CD4-positive, alpha-beta T cell treated with Interleukin-4 for 1 hour (primary cell): ENCODE measurements around the gene SYNGR4.
A peak's percentile ranks its signal among the peaks of the same experiment; 100 is the strongest.

ENCODE experiments used
- DNase-seq, 2 donors: peaks; one replicate each; pipeline ENCODE4 v3.0.0-alpha.2; 2020 to 2022

Gene SYNGR4

DNA sequence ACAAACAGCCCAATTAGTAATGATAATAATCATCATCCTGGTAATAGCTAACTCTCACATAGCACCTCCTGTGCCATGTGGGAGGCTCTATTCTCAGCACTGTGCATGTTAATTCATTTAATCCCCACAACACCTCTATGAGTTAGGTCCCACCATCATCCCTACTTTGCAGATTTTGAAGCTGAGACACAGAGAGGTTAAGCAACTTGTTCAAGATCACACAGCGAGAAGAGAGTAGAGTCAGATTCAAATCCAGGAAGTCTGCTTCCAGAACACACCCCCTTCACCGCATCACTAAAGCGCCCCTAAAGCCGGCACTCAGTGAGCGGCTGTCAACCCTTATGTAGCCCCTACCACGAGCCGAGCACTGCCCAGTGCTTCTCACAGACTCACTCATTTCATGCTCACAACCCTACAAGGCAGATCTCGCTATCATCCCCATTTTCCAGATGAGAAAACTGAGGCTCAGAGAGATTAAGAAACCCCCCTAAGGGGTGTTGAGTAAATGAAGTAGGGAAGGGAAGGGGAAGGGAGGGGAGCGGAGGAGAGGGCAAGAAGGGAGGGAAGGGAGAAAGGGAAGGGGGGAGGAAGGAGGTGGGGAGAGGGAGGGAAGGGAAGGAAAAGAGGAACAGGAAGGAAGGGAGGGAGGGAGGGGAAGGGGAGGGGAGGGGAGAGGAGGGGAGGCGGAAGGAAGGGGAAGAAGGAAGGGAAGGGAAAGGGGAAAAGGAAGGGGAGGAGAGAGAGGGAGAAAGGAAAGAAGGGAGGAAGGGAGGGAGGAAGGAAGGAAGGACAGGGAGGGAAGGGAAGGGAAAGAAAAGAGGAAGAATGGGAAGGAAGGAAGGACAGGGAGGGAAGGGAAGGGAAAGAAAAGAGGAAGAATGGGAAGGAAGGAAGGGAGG is 22.4 kb upstream of the SYNGR4 start:
- DNase-seq: no peak

DNA sequence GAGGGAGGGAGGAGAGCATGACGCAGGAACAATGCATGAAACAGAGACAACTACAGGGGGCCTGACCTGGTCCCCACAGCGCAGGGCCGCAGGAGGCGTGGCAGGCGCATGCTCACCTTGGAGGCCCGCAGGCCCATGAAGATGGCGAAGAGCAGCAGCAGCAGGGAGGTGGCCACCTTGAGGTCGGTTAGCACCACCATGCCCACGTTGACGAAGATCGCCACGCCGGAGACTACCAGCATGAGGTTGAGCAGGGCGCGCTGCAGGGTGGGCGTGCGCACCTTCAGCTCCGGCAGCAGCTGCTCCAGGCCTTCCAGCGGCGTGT is 21.8 kb upstream of the SYNGR4 start:
- DNase-seq: no peak

DNA sequence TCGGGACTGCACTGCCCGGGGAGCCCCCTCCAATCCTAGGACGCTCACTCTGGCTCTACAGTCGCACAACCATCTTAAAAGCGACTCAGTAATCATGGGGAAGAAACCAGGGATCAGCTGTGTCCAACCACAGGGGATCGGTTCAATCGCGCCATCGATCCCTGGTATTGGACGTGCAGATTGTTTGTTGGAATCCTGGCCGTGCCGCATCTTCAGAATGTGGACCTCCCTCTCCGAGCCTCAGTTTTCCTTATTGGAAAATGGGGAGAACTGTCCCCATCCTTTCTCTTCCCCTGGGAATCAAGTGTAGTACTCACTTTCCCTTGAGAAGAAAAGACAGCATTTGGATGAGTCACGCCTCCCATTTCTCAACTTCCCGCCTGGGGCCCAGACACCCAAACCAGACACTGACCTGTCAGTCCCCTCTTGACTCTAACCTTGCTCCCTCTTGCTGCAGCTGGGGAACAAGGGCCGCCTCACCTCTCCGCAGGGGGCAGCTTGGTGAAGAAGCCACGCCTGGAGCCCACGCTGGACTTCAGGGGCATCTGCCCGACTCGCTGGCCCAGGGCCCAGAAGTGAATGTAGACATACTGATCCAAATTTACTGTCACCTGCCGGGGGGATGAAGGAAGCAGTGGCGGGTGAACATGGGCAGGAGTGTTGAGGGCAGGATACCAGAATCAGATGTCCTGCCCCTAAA is 21.2 kb upstream of the SYNGR4 start:
- DNase-seq: no peak

DNA sequence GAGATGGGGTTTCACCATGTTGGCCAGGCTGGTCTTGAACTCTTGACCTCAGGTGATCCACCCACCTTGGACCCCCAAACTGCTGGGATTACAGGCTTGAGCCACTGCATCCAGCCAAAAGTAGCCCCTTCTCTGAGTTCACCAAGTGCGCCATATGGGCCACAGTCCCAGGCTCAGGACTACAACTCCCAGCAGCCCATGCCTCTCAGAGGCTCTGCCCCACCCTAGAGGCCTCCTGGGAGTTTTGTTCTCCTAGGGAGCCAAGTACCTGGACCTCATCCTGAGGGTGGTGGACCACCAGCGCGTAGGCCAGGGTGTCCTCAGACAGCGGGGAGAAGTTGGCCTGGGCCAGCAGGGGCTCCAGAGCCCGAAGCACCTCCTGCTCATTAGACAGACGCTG is 19.3 kb upstream of the SYNGR4 start:
- no peak for DNase-seq

DNA sequence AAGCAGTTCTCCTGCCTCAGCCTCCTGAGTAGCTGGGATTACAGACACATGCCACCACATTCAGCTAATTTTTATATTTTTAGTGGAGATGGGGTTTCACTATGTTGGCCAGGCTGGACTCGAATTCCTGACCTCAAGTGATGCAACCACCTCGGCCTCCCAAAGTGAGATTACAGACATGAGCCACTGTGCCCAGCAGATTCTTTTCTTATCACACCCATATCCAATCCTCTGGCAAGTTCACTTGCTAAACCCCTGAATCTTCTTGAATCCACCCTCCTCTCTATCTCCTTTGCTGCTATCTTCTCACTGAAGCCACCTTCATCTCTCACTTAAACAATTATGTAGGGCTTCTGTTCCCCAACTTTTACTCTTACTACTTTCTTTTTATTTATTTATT is 18.0 kb upstream of the SYNGR4 start:
- no peak for DNase-seq

DNA sequence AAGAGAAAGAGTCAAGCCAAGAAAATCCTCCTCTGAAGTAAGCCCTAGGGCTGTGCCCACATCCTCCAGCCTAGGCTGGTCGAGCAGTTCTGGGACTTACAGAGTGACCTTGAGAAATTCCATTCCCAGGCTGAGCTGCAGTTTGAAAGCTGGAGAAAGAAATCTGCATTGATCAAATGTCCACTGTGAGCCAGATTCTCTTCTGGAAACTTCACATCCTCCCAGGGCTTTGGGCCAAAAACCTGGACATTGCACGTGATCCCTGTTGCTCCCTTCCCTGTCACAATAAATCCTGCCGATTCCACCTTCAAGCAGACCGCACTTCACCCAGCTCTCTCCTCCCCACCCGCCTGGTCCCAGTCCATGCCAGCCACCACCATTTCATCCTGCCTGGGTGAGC is 16.1 kb upstream of the SYNGR4 start:
- DNase-seq: no peak

DNA sequence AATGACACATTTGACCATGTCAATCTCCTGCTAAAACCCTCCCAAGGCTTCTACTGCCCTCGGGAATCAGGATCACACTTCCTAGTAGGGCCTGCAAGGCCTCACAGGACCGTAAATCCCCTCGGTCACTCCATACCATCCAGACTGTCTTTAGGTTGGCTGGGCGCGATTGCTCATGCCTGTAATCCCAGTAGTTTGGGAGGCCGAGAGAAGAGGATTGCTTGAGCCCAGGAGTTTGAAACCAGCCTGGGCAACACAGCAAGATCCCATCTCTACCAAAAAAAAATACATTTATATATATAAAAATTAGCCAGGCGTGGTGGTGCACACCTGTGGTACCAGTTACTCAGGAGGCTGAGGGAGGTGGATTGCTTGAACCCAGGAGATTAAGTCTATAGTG is 15.4 kb upstream of the SYNGR4 start:
- DNase-seq: no peak

DNA sequence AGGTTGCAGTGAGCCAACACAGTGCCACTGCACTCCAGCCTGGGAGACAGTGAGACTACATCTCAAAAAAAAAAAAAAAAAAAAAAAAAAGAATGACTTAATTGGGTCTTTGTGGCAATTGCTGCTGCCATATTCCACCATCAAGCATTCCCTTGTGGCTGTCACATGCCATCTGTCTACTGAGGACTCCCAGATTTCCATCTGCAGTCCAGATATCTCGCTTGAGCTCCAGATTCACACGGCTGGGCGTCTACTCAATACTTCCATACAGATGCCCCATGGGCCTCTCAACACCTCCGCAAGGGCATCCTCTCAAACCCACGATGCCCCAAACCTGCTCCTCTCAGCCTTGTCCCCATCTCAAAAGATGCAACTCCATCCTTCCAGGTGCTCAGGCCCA is 13.3 kb upstream of the SYNGR4 start:
- DNase-seq: no peak

DNA sequence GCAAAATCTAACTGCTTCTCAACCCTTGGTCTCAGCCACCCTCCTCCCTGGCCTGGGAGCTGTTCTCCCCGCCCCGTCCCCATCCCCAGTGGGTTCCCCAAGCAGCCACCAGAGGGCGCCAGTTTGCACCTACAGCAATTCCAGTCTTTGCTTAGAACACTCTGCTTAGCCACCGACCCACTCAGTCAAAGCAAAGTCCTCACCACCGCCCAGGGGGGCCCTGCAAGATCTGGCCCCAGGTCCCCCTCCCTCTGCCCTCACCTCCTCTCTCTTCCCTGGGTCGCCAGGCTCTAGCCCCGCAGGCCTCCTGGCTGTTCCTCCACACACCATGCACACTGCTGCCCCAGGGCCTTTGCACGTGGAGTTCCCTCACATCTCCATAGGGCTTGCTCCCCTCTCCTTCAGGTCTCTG is 12.8 kb upstream of the SYNGR4 start:
- DNase-seq: peak; percentile 76 to 82

DNA sequence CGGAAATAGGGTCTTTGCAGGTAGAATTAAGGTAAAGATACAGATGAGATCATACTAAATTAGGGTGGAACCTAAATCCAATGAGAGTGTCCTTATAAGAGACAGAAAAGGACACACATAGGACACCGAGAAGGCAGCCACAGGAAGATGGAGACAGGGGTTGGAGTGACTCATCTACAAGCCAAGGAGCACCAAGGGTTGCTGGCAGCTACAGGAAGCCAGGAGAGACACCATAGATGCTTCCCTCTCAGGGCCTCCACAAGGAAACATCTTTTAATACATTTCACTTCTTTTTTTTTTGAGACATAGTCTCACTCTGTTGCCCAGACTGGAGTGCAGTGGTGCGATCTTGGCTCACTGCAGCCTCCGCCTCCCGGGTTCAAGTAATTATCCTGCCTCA is 10.5 kb upstream of the SYNGR4 start:
- no peak for DNase-seq

DNA sequence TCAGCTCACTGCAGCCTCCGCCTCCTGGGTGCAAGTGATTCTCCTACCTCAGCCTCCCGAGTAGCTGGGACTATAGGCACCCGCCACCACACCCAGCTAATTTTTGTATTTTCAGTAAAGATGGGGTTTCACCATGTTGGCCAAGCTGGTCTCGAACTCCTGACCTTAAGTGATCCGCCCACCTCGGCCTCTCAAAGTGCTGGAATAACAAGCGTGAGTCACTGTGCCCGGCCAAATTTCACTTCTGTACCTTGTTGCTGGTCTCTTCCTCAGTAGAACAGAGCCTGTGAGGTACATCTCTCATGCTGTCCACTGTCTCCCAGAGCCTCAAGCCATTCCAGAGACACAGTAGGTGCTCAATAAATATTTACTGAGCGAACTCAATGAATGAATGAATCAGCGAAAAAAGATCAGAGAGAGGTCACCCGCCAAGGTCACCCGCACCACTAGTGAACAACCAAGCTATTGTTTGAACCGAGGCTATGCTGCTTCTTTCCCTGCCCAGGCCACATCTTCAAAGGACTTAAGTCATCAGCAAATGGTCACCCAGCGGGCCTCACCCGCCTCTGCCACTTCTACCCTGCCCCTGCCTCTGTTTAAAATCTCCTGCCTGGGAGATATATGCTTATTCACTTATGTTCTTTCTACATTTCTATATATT is 9.7 kb upstream of the SYNGR4 start:
- DNase-seq: no peak

DNA sequence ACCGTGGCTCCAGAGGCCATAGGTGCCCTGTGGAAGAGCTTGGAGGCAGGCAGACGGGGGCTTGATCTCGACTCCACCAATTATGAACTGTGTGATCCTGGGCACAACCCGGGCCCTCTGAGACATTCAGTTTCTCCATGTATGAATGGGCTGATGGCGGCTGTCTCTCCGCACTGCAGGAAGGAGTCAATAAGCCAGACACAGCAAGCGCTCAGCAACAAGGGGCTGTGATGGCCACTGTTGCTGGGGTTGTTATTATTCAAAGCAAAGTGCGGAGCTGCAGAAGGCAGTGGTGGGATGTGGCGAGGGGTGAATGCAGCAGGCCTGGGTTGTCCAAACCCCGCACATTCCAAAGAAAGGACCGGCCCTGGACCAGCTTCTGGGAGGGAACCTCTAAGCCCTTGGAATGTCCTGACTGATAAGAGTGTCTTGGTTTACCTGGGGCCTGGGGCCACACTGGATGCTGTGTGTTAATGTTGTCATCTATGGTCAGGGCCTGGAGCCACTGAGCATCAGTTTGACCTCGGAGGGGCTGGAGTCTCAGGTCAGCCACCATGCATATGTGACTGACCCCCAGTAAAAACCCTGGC is 8.7 kb upstream of the SYNGR4 start:
- no peak for DNase-seq

DNA sequence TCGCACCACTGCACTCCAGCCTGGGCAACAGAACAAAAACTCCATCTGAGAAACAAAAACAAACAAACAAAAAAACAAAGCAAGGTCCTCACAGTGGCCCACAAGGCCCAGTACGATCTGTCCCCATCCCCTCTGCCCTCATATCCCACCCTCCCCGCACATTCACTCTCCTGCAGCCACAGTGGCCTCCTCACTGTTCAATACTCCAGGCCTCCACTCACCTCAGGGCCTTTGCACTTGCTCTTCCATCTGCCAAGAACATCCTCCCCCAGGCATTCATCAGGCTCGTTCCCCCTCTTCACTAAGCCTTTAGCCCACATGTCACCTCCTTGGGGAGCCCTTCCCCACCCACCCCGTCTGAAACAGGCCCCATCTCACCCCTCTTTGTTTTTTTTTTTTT is 5.0 kb upstream of the SYNGR4 start:
- DNase-seq: no peak

DNA sequence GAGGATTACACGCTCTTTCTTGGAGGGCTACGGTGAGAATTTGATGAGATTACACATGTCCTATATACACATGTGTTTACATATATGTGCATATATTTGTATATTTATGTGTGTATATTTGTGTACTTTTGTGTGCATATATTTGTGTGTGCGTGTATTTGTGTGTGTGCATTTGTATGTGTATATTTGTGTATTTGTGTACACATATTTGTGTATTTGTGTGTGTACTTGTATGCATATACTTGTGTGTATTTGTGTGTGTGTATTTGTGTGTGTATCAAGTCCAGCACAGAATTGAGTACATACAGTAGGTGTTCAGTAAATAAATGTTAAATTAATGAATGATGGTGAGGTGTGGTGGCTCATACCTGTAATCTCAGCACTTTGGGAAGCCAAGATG is 2.3 kb upstream of the SYNGR4 start:
- no peak for DNase-seq

DNA sequence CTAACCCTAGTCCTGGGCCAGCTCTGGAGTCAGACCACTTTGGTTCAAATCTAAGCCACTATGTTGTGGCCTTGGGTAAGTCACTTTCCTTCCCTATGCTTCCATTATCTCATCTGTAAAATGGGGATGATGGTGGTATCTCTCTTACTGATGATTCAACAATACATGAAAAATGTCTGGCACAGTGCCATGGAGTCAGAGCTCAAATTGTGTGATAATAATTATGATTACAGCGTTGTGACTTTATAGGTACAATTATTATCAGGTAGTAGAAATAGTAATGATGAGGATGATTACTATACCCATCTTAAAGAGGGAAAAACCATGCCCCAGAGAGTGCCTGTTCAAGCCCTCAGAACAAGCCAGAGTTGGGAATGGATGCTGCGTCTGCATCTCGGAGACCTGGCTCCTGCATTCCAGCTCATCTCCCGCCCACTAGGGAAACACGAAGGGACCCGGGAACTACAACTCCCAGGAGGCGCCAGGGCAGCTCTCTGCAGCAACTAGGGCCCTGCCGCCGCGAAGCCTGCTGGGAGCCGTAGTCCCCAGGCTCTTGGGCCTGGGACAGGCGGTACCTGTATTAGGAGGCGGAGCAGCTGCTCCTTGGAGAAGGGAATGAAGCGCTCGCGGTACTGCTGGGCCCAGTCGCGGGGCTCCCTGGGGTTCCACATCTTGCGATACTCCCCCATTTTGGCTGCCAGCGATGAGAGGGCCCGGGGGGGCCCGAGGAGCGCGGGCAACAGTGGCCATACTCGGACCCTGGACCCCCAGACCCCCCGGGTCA is 1.3 kb upstream of the SYNGR4 start:
- DNase-seq: peak; percentile 90 to 91

DNA sequence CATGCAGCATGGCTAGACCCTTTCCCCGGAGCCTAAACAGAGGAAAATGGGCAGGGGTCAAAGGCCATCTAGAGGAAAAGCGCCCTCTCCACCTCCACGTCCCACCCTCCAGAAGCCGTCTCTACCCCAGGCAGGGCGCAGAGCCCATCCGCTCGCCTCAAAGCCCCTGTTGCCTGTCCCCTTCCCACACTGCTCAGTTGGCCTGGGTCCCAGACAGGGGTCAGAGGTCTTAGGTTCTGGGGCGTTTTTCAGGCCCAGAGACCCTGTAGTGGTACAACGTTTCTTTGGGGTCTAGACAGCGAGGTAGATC is 712 bp upstream of the SYNGR4 start:
- DNase-seq: no peak

DNA sequence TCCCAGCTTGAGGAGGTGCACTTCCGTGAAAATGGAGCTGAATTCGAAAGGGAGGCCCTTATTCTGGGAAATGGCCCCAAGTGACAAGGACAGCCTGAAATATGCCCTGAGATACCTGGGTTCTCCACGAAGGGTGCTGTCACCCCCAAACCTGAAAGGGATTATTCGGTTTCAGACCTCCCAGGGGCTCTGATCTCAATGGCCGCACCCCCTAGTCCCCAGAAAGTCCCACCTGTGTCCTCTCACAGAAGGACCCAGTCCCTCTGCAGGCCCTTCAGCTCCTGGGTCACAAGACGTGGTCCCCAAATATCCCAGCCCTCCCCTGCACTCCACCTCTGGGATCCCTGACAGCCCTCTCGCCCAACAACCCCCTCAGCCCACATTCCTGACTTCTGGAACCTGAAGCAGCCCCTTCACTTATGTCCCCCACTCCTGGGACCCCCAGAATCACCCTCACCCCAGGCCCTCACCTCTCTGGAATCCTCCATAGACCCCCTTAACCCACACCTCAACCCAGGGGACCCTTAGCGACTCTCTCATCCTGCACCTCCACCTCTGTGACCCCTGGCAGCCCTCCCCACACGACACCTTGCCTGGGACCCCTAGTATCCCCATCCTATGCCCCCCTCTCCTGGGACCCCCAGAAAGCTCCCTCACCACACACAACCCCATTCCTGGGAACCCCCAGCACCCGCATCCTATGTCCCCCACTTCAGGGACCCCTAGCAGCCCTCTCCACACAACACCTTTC is 606 bp downstream of the SYNGR4 start:
- DNase-seq: no peak

DNA sequence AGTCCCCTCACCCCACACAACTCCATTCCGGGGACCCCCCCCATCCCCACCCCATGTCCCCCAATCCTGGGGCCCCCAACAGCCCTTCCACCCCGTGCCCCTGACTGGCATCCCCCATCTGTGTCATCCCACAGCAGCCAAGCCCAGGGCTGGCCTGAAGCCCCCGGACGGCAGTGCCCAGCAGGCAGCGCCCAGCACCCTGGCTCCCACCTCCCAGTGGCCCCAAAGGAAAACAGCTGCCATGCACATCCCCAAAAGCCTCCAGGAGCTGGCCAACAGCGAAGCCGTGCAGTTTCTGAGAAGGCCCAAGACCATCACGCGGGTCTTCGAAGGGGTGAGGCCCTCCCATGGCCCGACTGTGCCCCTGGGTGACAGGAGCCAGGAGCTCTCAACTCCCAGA is 1.4 kb downstream of the SYNGR4 start:
- DNase-seq: no peak

DNA sequence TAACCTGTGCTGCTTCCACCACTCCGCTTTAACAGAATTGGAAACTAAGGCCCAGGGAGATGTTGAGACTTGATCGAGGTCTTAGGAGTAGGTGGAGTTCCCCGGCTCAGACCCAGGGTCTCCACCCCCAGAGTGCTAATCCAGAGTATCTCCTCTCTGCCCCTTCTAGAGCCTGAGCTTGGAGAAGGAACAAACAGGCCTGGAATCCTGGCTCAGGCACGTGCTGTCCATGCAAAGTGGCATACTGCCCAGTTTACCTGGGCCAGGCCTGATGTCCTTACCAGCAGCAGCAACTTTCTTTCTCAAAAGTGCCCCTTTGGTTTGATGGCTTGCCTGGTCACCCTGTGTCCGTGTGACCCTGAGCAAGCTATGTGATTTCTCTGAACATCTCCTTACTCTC is 3.7 kb downstream of the SYNGR4 start:
- DNase-seq: no peak

DNA sequence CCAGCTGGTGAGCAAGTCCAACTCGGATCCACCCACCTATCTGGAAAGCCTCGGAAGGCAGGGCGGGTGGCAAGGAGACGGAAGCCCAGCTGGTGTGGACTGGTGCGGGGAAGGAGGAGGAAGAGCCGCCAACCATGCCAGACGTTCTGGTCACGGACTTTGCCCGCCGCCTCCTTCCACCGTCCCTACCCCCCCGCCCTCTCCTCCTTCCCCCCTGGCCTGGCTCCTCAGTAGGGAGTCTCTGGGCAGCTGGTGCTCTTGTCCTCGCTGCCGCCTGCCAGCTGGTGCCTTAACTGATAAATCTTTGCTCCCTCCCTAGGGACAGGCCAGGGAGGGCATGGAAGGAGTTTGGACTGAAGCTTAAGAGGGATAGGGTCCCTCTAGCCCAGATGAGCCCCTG is 4.8 kb downstream of the SYNGR4 start:
- no peak for DNase-seq

DNA sequence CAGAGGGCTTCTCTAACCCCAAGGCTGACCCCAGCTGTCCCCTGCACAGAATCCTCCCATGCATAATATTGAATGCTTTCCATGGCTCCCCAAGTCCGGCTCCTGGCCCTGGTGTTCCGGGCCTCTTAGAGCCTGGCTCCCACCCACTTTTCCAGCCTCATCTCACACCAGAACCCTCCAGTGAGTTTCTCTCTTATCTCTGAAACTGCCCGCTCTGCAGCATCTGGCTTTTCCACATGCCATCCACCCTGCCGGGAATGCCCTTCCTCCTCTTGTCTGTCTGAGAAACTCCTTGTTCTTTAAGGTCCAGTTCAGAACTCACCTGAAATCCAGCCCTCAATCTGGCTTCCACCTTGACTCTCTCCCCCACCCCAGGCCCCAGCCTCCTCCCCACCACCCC is 6.8 kb downstream of the SYNGR4 start:
- DNase-seq: no peak

DNA sequence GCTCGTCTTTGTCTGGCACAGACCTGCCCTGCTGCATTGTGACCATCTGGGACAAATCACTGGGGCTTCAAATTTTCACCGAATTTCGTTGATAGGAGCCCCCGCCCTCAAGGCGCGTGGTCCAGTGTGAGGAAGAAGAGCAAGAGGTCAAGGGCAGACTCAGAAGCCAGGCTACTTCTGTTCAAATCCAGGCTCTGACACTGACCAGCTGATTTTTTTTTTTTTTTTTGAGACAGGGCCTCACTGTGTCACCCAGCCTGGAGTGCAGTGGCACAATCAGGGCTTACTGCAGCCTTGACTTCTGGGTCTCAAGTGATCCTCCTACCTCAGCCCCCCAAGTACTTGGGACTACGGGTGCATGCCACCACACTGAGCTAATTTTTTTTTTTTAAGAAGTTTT is 7.2 kb downstream of the SYNGR4 start:
- DNase-seq: no peak
